Ishikawa (cell line): Measurements from ENCODE around the gene RBM20.

Experiments used
- CEBPB ChIP-seq: IDR thresholded peaks from 2 replicates; pipeline ENCODE4 v1.6.1; 2012
- CREB1 ChIP-seq: IDR thresholded peaks from 2 replicates; pipeline ENCODE4 v1.6.1; 2012; ENCODE audit warnings: low read depth
- EP300 ChIP-seq: IDR thresholded peaks from 2 replicates; pipeline ENCODE4 v1.6.1; 2012; ENCODE audit warnings: borderline replicate concordance
- FOXM1 ChIP-seq: IDR thresholded peaks from 2 replicates; pipeline ENCODE4 v1.6.1; 2012; ENCODE audit warnings: low read depth, borderline replicate concordance
- MAX ChIP-seq: IDR thresholded peaks from 2 replicates; pipeline ENCODE4 v1.6.1; 2012
- RAD21 ChIP-seq: IDR thresholded peaks from 2 replicates; pipeline ENCODE4 v1.6.1; 2012; ENCODE audit warnings: low read depth
- REST ChIP-seq: IDR thresholded peaks from 2 replicates; pipeline ENCODE4 v1.6.1; 2012; ENCODE audit warnings: low read depth, mild to moderate bottlenecking
- TAF1 ChIP-seq: IDR thresholded peaks from 2 replicates; pipeline ENCODE4 v1.6.1; 2012; ENCODE audit warnings: low read depth, mild to moderate bottlenecking
- TCF12 ChIP-seq: IDR thresholded peaks from 2 replicates; pipeline ENCODE4 v1.6.1; 2012; ENCODE audit warnings: low read depth
- TEAD4 ChIP-seq: IDR thresholded peaks from 2 replicates; pipeline ENCODE4 v1.6.1; 2012
- YY1 ChIP-seq: IDR thresholded peaks from 2 replicates; pipeline ENCODE4 v1.6.1; 2012; ENCODE audit warnings: low read depth
- ZBTB7A ChIP-seq: IDR thresholded peaks from 2 replicates; pipeline ENCODE4 v1.6.1; 2012; ENCODE audit warnings: low read depth
- TF ChIP-seq, protein P1 (sequence below): IDR thresholded peaks from 2 replicates; pipeline ENCODE4 v1.6.1; 2012

DNA sequence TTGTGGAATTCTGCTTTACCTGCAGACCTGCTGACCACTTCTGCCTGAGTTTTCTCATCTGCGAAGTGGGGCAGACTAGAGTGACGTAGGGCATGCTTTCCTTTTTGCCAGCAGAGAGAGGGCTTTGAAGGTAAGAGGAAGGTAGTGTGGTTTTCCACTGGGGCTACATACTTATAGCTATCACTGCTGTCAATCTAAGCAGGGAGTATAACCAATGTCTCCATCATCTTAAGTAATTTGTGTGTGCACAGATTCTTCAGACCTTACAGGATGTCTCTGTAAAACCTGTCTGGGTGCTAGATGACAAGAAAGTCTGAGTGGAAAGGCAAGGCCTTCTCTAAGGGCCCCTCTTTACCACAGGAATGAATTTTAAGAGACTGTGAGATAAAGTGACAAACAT is 106.8 kb downstream of the RBM20 start:
- TF ChIP-seq CREB1, result no peak
- no peak for TF ChIP-seq MAX
- no peak for TF ChIP-seq FOXM1
- TF ChIP-seq TAF1, result no peak
- TF ChIP-seq YY1, result no peak
- no peak for TF ChIP-seq EP300
- no peak for TF ChIP-seq TCF12
- TF ChIP-seq TEAD4, result no peak
- no peak for TF ChIP-seq REST
- no peak for TF ChIP-seq ZBTB7A
- no peak for TF ChIP-seq CEBPB
- no peak for TF ChIP-seq RAD21
- TF ChIP-seq, protein P1, sequence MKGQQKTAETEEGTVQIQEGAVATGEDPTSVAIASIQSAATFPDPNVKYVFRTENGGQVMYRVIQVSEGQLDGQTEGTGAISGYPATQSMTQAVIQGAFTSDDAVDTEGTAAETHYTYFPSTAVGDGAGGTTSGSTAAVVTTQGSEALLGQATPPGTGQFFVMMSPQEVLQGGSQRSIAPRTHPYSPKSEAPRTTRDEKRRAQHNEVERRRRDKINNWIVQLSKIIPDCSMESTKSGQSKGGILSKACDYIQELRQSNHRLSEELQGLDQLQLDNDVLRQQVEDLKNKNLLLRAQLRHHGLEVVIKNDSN, result no peak
